NCI-H748 (cell line): ENCODE data around the gene MAP3K12.

ENCODE experiments used
- DNase-seq: peaks from one replicate; lab custom pipeline; 2025; ENCODE audit not compliant: unreplicated experiment; lab: John Stamatoyannopoulos, UW

MAP3K12 gene

DNA sequence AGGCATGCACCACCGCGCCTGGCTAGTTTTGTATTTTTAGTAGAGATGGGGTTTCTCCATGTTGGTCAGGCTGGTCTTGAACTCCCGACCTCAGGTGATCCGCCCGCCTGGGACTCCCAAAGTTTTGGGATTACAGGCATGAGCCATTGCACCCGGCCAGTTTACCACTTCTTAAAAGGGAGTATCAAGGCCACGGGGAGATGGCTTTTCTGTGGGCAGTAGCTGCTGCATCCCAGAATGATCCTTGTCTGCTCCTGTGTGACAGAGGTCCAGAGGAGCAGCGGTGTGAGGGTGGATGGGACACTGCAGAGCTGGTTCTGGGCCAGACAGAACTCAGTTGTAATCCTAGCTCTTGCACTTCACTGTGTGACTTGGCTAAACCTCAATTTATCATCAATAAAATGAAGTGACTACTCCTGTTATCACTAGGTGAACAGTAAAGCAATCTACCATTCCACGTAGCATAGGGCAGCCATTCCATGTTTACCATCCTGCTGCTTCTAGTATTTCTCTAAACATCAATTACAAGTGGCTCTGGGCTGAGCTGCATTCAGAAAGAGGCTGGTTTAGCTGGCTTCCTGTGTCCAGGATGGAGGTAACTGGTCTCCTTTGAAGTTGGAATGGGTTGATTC lies 11.0 kb upstream of the MAP3K12 start:
- no peak for DNase-seq

- peak; percentile 73 for DNase-seq
Observed at GRCh38 chr12:53508534-53509170, 9.4 kb upstream of the MAP3K12 start.

- no peak for DNase-seq
Observed at GRCh38 chr12:53507603-53507885, 8.3 kb upstream of the MAP3K12 start.

DNA sequence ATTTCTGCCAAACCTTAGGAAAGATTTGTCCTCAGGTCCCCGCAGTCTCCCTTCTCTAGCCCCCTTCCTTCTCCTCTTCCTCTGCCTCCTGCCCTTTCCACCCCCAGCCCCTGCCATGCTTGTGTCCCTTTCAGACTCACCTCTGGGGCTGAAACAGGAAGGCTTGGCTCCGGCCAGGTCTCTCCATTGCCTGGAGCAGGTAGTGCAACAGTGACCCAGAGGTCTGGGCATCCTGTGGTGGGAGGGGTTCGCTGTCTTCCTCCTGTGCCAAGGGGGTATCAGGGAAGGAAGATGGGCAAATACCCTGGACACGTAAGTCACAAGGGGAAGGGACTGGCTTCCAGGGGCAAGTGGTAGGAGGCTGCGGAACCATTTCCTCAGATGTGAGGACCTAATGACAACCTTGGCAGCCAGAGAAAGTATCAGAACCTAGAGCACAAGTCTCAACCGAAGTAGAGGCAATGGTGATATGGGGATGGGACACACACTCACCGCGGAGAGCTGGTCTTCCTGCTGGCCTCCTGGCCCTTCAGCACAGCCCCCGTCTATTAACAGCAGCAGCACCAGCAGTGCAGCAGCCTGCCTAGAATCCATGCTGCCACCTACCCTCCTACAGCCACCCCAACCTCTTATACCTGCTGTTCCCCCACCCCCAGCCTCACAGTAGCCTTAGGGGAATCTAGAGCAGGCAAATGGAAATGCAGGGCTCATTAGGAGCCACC lies 7.8 kb upstream of the MAP3K12 start, which contains the start of gene NPFF:
NPFF (minus strand) TSS at position 604 of the 722 bp plus-strand sequence; CDS start at position 594, 10 bp downstream.
- no peak for DNase-seq

DNA sequence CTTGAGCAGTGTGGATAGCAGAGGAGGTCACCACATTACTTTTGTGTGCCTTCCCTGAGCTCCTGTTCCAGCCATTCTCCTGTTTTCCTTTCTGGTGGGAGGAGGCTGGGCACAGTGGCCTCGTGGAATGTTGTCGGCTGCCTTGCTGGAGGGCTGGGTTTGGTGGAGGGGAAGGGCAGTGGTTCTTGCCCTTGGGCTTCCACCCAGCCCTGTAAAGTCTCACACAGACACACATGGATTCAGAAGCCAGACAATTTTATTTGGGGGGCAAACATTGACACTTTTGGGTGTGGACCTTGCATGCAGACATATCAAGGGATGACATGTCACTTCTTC lies 7.2 kb upstream of the MAP3K12 start:
- DNase-seq = no peak

GRCh38 chr12:53505555-53506449 lies 6.5 kb upstream of the MAP3K12 start:
- DNase-seq = no peak

DNA sequence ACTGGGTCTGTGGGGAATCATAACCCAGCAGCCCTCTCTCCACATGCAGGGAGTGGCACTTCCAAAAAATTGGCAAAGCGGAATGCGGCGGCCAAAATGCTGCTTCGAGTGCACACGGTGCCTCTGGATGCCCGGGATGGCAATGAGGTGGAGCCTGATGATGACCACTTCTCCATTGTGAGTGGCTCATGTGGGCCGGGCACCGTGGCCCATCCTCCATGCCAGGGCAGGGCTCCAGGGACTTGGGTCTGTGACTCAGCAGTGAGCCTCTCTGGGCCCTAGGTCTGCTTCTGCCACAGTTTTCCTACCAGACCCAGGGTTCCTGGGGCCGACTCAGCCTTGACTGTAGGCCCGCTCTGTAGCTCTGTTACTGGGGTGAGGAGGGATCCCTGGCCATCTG lies 5.8 kb upstream of the MAP3K12 start:
- DNase-seq = no peak

- DNase-seq = no peak
Observed at GRCh38 chr12:53504004-53504920, 5.0 kb upstream of the MAP3K12 start.

DNA sequence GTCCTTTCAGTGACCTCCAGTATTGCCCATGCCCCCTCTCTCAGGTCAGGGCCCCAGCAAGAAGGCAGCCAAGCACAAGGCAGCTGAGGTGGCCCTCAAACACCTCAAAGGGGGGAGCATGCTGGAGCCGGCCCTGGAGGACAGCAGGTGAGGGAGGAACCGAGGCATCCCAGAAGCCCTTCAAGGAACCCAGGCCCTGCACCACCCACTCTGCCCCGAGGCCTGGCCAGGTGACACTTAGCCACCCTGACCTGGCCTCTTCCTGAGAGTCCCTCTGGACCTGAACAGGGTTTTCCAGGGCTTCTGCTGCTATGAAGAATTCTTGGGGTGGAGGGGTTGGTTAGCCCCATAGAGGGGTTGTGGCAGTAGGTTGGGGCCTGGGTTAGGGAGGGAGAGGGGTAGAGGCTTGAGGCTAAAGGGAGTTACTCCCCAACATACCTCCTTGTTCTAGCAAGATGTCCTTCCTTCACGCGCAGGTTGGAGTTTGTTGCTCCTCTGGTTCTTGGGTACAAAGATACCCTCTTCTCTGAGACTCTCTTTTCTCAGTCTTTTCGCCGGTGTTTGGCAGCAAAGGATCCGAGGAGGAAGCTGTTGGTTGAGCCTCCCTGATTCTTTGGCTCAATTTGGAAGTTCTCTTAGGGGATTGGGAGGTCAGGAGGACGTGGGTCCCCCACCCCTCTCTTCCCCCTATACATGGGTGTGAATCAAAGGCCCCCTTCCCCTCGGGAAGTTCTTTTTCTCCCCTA lies 3.9 kb upstream of the MAP3K12 start:
- no peak for DNase-seq

- no peak for DNase-seq
Observed at GRCh38 chr12:53502331-53502730, 3.1 kb upstream of the MAP3K12 start.

GRCh38 chr12:53501615-53502181 lies 2.4 kb upstream of the MAP3K12 start:
- no peak for DNase-seq

DNA sequence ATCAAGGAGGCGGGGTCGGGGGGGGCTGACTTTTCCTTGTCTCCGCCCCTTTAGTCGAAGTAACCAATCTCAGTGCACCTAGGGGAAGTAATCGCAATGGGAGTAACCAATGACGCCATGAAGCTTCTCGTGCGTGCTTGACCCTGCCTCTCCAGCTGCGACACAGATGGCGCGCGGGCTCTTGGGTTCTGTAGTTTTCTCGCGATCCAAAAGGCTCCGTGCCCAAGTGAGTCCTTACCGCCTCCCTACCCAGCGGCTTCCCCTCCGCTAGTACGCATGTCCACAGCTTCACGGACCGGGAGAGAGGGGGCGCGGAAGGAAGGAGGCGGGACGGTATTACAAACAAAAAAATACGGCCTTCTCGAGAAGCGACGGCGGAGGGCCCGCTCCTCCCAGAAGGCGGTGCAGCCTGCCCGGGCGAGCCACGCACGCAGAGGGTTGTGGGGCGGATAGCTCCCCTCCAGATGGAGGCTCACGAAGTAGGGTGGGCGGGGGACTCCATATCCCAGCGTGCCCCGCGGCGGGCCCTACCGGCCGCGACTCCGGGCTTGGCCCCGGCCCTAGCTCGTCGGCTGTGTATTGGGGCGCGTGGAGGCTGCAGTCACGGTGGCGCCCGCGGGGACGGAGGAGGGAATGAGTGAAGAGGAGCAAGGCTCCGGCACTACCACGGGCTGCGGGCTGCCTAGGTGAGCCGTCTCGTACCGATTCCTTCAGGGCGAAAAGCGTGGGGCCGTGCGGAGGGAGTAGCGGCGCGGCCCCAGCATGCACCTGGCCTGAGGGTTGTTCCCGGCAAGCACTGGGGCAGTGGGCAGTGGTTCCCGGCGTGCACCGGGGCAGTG lies 1.7 kb upstream of the MAP3K12 start, which contains the start of gene TARBP2:
TARBP2 (plus strand) TSS at position 508 of the 839 bp plus-strand sequence; CDS start at position 634, 126 bp downstream.
- peak; percentile 99 for DNase-seq

- peak; percentile 56 for DNase-seq
Observed at GRCh38 chr12:53500142-53500775, 1.0 kb upstream of the MAP3K12 start.

GRCh38 chr12:53498235-53498630 lies 1.0 kb downstream of the MAP3K12 start:
- DNase-seq = no peak

- no peak for DNase-seq
Observed at GRCh38 chr12:53497461-53497860, 1.8 kb downstream of the MAP3K12 start.

DNA sequence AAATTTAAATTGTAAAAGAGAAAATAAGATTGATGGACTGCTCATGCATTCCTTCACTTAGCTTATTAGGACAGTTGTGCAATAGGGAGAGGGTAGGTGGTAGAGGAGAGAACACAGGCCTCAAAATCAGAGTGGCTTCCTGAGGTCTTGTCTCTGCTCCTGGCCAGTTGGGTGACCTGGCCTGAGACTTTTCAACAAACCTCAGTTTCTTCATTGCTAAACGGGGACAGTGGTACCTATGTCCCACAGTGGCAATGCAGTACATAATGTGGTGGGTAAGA lies 2.6 kb downstream of the MAP3K12 start:
- DNase-seq = no peak

GRCh38 chr12:53495903-53496751 lies 3.1 kb downstream of the MAP3K12 start:
- DNase-seq = no peak
